HFF-Myc (cell line): ENCODE results near the gene SKAP2.

ENCODE experiments used
- DNase-seq: peaks from one replicate; pipeline ENCODE4 v3.0.0-alpha.2; 2011; ENCODE audit warnings: low read depth; ENCODE audit errors: extremely low read depth
- H3K4me3 ChIP-seq: replicated peaks from 2 replicates; pipeline ENCODE4 v1.5.1; 2011; ENCODE audit warnings: low read depth, mild to moderate bottlenecking, control low read depth, low read length
- TF ChIP-seq, protein P1 (sequence below): IDR thresholded peaks from 2 replicates; pipeline ENCODE4 v1.5.1; 2012; ENCODE audit warnings: mild to moderate bottlenecking, low read depth, low read length, control low read depth; ENCODE audit errors: missing control alignments

SKAP2 gene

GRCh38 chr7:26687032-26687431 is 177.4 kb downstream of the SKAP2 start:
- TF ChIP-seq, protein P1, sequence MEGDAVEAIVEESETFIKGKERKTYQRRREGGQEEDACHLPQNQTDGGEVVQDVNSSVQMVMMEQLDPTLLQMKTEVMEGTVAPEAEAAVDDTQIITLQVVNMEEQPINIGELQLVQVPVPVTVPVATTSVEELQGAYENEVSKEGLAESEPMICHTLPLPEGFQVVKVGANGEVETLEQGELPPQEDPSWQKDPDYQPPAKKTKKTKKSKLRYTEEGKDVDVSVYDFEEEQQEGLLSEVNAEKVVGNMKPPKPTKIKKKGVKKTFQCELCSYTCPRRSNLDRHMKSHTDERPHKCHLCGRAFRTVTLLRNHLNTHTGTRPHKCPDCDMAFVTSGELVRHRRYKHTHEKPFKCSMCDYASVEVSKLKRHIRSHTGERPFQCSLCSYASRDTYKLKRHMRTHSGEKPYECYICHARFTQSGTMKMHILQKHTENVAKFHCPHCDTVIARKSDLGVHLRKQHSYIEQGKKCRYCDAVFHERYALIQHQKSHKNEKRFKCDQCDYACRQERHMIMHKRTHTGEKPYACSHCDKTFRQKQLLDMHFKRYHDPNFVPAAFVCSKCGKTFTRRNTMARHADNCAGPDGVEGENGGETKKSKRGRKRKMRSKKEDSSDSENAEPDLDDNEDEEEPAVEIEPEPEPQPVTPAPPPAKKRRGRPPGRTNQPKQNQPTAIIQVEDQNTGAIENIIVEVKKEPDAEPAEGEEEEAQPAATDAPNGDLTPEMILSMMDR: no peak
- no peak for DNase-seq
- H3K4me3 ChIP-seq: no peak overlapping the region

DNA sequence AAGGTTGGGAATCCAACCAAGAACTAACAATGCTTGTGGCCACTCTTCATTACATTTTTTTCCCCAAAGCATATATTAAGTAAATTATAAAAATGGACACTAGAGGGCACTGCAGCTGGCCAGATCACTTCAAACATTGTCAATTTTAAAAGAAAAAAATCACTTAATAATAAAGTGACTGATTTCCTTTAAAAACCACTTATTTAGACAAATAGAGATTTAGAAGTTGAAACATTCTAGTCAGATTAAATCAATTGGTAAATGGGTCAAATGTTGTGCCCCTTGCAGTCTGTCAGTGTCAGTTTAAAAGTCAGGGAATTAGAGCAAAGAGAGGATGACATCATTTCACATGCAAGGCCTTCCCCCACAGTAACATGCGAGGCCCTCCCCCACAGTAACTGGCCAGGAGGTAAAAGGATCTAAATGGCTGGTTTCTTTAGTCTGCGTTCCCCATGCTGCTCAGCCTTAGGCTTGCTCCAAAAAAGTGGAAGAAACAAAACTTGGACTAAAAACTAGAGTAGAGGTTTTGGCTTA is 177.9 kb downstream of the SKAP2 start:
- no peak overlapping the region for H3K4me3 ChIP-seq
- TF ChIP-seq, protein P1: peak; percentile 40
- DNase-seq: no peak

DNA sequence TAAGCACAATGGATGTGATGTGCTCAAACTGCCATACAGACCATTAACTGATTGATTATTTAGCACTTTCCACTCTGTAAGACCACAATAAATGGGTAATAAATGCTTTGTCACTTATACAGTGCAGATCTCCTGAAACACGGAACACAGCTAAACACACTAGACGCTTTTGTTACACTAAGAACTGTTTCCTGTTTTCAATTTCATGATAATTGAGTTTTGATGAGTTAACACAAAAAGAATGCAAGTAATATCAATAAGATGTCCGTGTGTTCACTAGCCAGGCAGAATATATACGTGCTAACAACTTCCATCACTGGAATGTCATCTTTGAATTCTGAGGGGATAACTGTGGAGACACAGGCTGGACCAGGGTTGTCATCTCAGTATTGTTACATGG is 178.8 kb downstream of the SKAP2 start:
- TF ChIP-seq, protein P1: no peak
- no peak overlapping the region for H3K4me3 ChIP-seq
- no peak for DNase-seq

DNA sequence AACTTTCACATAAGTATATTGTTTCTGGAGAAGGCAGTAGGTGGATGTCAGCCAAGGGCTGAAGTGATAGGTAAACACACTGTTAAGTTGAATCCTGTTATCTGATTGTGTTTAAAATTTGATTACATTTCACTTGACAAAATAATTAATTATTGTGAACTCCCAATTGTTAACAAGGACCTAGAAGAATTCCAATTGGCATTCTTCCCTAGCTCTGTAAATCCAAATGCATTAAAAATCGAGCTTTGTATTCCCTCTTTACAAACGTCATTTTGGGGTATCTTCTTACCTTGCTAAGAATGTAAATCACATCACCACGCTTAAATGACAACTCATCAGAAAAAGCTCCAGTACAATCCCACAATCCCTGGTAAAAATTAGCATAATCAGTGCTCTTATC is 179.9 kb downstream of the SKAP2 start:
- H3K4me3 ChIP-seq: no peak overlapping the region
- TF ChIP-seq, protein P1: no peak
- no peak for DNase-seq

DNA sequence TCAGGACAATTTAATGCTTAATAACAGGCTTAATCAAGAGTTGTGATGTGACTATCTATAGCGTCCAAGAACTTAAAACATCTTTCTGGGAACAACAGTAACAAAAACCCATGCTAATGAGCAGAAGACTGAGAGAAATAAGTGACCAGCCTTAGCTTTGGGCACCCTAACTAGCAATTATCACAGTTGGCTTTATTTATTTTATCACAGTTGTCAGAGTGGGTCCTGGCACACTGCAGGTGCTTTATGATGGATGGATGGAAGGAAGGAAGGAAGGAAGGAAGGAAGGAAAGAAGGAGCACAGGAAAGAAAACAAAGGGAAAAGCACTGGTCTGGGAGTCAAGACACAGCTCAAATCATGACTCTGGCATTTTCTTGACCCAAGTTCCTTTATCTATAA is 181.1 kb downstream of the SKAP2 start:
- TF ChIP-seq, protein P1: no peak
- no peak for DNase-seq
- no peak overlapping the region for H3K4me3 ChIP-seq

GRCh38 chr7:26681819-26682418 is 182.5 kb downstream of the SKAP2 start:
- TF ChIP-seq, protein P1: peak; percentile 65
- no peak for DNase-seq

GRCh38 chr7:26680587-26680986 is 183.8 kb downstream of the SKAP2 start:
- H3K4me3 ChIP-seq: no peak overlapping the region
- DNase-seq: no peak
- TF ChIP-seq, protein P1: no peak

More at GRCh38 chr7:26681819-26682418, 182.5 kb downstream of the SKAP2 start:
- H3K4me3 ChIP-seq: no peak overlapping the region
